A204.1 (cell line): ENCODE results near the gene PTGER4.
"Not testable (repeated sequence)": the region's sequence is repeated elsewhere in the genome, so short reads cannot be mapped to it uniquely, and the experiment has no call there.

Experiments used
- FAIRE-seq: peaks from 2 replicates; lab custom pipeline; 2012; peaks lifted over from hg19 to GRCh38; lab: Jason Lieb, UNC

The PTGER4 gene

DNA sequence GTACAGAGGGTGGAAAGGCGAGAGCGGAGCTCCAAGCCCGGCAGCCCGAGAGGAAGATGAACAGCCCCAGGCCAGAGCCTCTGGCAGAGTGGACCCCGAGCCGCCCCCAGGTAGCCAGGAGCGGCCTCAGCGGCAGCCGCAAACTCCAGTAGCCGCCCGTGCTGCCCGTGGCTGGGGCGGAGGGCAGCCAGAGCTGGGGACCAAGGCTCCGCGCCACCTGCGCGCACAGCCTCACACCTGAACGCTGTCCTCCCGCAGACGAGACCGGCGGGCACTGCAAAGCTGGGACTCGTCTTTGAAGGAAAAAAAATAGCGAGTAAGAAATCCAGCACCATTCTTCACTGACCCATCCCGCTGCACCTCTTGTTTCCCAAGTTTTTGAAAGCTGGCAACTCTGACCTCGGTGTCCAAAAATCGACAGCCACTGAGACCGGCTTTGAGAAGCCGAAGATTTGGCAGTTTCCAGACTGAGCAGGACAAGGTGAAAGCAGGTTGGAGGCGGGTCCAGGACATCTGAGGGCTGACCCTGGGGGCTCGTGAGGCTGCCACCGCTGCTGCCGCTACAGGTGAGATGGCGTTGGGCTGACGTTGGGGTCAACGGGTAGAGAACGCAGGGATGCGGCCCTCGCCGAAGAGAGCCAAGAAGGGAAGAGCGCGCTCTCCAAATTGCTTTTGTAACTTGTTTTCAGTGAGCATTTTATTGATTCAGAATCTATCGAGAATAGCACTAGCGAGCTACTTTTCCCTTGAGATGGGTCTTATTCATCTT is at the start of gene PTGER4:
Gene PTGER4, plus strand, starts transcription at position 3 of the 769 bp plus-strand sequence. CDS start 1,079 bp downstream, outside the sequence.
- no peak for FAIRE-seq

DNA sequence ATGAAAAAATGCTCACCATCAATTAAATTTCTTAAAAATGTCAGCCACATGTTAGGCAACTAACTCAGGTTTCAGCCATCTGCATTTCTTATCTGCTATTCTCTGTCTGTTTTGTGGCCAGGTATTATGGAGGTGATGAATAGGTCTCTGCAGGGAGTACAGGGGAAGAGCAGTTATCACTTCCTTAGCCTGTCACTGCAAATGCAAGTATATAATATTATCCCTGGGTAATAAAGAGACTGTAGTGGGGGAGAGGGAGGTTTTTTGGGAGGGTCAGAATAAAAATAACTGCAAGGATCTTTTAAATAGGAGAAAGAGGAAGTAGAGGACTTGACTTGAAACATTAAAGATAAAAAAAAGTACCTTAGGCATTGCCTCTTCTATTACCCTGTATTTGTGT is 49.6 kb upstream of the PTGER4 start:
- no peak for FAIRE-seq

DNA sequence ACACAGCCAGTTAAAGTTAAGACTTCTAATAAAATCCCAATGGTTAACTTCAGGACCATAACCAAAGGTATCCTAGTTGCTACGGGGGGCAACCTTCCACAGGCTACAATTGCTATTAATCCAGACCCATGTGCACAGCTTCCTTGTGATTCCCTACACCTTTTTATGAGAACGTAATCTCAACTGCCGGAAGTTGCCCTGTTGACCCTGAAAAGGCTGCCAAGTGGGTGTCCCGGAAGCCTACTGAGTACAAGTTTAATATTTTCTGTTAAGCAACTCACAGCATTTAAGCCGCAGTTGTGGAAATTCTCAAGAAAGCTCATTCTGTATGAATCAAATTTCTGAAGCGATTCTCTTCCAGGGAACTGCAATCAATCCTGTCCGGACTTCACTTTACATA is 48.5 kb upstream of the PTGER4 start:
- FAIRE-seq, result no peak

DNA sequence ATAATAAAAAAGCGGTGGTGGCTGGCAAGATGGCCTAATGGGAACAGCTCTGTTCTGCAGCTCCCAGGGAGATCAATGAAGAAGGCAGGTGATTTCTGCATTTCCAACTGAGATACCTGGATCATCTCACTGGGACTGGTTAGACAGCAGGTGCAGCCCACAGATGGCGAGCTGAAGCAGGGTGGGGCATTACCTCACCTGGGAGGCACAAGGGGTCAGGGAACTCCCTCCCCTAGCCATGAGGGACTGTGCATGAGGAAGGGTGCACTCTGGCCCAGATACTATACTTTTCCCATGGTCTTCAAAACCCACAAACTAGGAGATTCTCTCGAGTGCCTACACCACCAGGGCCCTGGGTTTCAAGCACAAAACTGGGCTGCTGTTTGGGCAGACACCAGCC is 45.6 kb upstream of the PTGER4 start:
- FAIRE-seq, result no peak

- no peak for FAIRE-seq
Measured at GRCh38 chr5:40634593-40634992, 45.1 kb upstream of the PTGER4 start.

DNA sequence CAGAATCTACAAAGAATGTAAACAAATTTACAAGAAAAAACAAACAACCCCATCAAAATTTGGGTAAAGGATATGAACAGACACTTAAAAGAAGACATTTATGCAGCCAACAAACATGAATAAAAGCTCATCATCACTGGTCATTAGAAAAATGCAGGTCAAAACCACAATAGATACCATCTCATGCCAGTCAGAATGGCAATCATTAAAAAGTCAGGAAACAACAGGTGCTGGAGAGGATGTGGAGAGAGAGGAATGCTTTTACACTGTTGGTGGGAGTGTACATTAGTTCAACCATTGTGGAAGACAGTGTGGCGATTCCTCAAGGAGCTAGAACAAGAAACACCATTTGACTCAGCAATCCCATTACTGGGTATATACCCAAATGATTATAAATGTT is 40.2 kb upstream of the PTGER4 start:
- FAIRE-seq, result not testable (repeated sequence)

- no peak for FAIRE-seq
Measured at GRCh38 chr5:40646266-40646665, 33.4 kb upstream of the PTGER4 start.

GRCh38 chr5:40648150-40648549 is 31.6 kb upstream of the PTGER4 start:
- FAIRE-seq, result no peak

DNA sequence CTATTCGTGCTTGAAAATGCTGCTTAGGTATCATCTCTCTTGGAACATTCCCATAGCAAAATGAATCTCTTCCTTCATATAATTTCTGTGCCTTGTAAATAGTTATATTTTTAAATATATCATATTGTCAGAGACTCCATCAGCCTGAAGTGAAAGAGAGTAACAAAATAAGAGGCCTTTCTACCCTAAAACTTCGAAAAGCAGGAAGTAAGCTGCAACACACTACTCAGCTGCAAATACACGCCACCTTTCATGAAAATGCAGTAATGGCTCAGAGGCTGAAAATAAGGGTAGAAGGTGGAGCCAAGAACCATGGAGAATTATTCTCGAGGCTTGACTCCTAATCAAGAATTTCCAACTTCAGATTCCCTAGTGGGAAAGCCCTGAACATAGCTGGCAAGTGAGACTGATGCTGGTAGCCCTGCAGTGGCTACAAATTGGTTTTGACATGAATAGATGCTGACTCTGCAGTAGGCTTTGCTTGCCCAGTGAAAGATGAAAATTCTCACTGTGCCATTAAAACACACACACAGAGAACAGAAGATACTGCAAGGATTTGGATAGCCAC is 30.2 kb upstream of the PTGER4 start:
- FAIRE-seq, result no peak

DNA sequence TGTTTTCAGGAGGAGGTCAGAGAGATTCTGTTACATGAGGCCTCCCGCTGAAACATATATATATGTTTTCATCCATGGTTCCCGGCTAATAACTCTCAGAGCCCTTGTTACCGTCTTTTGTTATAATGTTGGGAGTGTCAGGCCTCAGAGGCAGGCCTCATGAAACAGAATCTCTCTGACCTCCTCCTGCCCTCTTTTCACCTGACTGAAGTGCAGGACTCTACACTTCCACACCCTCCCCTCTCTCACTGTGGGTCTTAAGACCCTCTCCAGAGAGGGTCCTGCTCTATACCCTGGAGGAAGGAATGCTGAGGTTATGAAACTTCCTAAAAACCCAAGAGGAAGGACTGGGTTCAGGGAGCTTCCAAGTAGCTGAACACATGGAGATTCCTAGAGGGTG is 28.5 kb upstream of the PTGER4 start:
- no peak for FAIRE-seq

GRCh38 chr5:40652441-40653220 is 27.1 kb upstream of the PTGER4 start:
- FAIRE-seq, result no peak

DNA sequence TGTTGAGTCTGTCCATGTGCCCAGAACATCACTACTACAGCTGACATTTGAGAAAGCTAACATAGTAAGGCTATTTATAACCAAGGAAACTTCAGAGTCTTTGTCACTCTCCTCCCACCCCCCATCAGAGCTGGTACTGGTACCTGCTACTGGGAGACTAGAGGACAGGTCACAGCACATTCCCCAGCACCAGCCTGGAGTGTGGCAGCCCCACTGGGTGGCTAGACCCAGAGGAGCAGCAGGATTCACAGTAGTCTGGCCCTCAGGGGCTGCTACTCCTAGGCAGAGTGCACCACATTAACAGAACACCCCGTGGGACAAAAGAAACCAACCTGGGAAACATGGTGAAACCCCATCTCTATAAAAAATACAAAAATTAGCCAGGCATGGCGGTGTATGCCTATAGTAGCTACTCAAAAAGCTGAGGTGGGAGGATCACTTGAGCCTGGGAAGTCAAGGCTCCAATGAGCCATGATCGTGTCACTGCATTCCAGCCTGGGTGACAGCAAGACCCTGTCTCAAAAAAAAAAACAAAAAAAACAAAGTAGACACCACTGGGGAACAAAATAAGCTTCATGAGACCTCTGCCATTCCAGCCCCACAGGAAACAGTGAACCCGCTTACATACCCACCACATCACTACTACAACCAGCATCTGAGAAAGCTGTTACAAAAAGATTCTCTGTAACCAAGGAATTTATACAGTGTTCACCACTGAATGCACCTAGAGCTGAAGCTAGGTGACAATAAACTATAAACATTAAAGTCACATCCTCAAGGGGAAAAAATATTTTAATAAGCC is 26.3 kb upstream of the PTGER4 start:
- FAIRE-seq, result no peak

DNA sequence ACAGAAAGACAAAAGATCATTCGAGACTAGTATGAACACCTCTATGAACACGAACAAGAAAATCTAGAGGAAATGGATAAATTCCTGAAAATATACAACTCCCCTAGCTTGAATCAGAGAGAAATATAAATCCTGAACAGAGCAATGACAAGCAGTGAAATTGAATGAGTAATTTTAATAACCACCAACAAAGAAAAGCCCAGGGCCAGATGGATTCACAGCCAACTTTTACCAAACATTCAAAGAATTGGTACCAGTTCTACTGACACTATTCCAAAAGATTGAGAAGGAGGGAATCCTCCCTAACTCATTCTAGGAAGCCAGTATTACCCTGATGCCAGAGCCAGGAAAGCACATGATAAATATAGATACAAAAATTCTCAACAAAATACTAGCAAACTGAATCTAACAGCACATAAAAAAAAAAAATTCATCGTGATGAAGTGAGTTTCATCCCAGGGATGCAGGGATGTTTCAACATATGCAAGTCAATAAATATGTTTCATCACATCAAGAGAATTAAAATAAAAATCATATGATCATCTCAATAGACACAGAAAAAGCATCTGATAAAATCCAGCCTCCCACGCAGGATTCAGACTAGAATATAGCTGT is 25.2 kb upstream of the PTGER4 start:
- no peak for FAIRE-seq

DNA sequence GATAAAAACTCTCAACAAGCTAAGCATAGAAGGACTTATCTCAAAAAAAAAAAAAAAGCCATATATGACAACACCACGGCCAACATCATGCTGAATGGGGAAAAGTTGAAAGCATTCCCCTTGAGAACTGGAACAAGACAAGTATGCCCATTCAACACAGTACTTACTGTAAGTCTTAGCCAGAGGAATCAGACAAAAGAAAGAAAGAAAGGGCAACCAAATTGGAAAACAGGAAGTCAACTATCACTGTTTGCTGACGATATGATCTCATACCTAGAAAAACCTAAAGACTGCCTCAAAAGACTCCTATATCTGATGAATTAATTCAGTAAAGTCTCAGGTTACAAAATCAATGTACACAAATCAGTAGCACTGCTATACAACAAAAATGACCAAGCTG is 24.6 kb upstream of the PTGER4 start:
- no peak for FAIRE-seq

- FAIRE-seq, result not testable (repeated sequence)
Measured at GRCh38 chr5:40656091-40656490, 23.6 kb upstream of the PTGER4 start.

DNA sequence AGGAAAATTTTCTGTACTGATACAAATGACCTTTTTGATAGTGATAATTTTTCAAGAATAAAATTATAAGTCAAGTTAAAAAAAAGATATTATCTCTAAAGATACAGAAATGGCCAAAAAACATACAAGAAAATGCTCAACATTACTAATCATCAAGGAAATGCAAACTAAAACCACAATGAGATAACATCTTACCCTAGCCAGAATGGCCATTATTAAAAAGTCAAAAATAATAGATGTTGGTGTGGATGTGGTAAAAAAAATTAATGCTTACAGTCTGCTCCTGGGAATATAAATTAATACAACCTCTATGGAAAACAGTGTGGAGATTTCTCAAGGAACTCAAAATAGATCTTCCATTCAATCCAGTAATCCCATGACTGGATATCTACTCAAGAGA is 22.9 kb upstream of the PTGER4 start:
- no peak for FAIRE-seq

DNA sequence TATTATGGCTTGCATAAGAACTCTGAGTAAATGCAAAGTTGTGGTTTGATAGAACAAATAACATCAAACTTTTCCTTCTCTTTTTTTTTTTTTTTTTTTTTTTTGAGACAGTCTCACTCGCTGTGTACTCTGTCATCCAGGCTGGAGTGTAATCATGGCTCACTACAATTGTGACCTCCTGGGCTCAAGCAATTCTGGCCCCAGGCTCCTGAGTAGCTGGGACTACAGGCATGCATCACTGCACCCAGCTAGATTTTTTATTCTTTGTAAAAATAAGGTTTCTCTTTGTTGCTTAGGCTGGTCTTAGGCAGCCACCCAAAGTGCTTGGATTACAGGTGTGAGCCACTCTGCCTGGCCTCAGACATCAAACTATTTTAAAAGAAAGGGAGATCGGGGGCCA is 19.0 kb upstream of the PTGER4 start:
- FAIRE-seq, result no peak

GRCh38 chr5:40665635-40666298 is 13.9 kb upstream of the PTGER4 start:
- no peak for FAIRE-seq

DNA sequence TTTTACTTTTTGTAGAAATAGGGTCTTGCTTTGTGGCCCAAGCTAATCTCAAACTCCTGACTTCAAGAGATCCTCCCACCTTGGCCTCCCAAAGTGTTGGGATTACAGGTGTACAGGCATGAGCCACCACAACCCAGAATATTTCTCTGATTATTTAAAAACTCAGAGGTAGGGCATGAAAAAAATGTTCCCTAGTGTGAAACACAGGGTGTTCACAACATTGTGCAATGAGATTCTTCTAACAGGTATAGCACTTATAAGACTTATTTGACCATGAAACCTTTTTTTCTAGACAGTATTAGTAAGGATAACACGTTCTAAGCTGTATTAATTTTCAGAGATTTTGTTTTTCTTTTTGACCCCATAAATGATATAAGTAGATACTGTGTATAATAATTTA is 13.1 kb upstream of the PTGER4 start:
- no peak for FAIRE-seq

DNA sequence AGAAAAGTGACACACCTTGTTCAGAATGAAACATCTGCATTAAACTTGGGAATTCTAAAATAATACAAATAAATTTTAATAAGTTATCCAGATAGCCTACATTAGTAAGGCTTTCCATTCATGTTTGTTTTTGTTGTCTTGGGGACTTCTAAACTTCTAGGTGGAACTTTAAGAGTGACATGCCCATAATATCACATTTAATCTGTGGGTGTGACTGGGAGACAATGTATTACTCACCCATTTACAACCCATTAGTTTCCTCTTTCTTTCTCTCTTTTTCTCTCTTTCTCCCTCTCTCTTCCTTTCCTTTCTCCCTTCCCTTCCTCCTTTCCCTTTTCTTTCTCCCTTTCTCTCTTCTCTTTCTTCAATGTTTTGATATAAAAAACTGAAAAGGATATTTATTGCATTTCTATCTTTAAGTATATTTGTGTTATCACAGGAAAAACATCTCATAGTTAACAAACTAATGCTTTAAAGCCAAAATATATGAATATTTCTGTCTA is 12.5 kb upstream of the PTGER4 start:
- no peak for FAIRE-seq
